Gastroesophageal sphincter (tissue), 4 donors: Measurements from ENCODE around the gene FOCAD. TPM values are rescaled to one million over a fixed set of nuclear protein-coding genes. Genes with fewer than 3 reads are reported as not detected.

ENCODE experiments used
- ATAC-seq: fragments of 150-250 bp; one replicate; pipeline ENCODE4 v1.9.1; 2016; ENCODE audit warnings: mild to moderate bottlenecking, moderate library complexity
- H3K27ac ChIP-seq, 4 donors: fragments of 200-600 bp; sonication (generic) in 3 of 4; 1 replicate in 3 of 4; 2 replicates in 1 of 4; pipeline ENCODE4 v1.5.1; 2016 to 2019
- H3K27me3 ChIP-seq: fragments of 200-600 bp; sonication (generic); one replicate; pipeline ENCODE4 v1.5.1; 2019
- H3K36me3 ChIP-seq, 2 donors: fragments of 200-600 bp; sonication (generic); one replicate each; pipeline ENCODE4 v1.5.1; 2019; ENCODE audit warnings: control low read depth in 1 of 2
- H3K4me1 ChIP-seq, 3 donors: fragments of 200-600 bp; sonication (generic); 1 replicate in 2 of 3; 2 replicates in 1 of 3; pipeline ENCODE4 v1.5.1; 2016 to 2019; ENCODE audit warnings: control low read depth in 2 of 3
- H3K4me3 ChIP-seq, 2 donors: fragments of 200-600 bp; sonication (generic); one replicate each; pipeline ENCODE4 v1.5.1; 2019; ENCODE audit warnings: mild to moderate bottlenecking in 1 of 2, moderate library complexity in 1 of 2
- H3K9me3 ChIP-seq, 3 donors: fragments of 200-600 bp; sonication (generic); one replicate each; pipeline ENCODE4 v1.5.1; 2017 to 2019; ENCODE audit warnings: control low read depth in 2 of 3
- EP300 ChIP-seq: sonication (generic); formaldehyde crosslinking; IDR thresholded peaks from one replicate; pipeline ENCODE4 v1.6.1; 2017; ENCODE audit warnings: antibody characterized with exemption, mild to moderate bottlenecking
- POLR2A ChIP-seq, 2 donors: fragments of 450-650 bp; IDR thresholded peaks; one replicate each; pipeline ENCODE4 v1.6.1; 2017; ENCODE audit warnings: antibody characterized with exemption in 2 of 2, mild to moderate bottlenecking in 2 of 2, moderate library complexity in 1 of 2
- POLR2AphosphoS5 ChIP-seq: sonication (generic); formaldehyde crosslinking; IDR thresholded peaks from one replicate; pipeline ENCODE4 v1.6.1; 2017; ENCODE audit warnings: antibody characterized with exemption
- WGBS, 2 donors: methylation state at CpG; one replicate each; pipeline ENCODE4 v1.1.5; 2018; ENCODE audit warnings: low coverage in 1 of 2; 5-methylcytosine and 5-hydroxymethylcytosine counted together
- total RNA-seq, 4 donors: library from RNA; depleted of rRNA; stranded (reverse); fragments of >200 nt; gene quantifications; one replicate each; pipeline ENCODE4 v1.1.0, GENCODE V29; 2016
- TF ChIP-seq, protein P1 (sequence below), 4 experiments: fragments of 200-600 bp in 2 of 4; fragments of 450-650 bp in 2 of 4; sonication (generic) in 1 of 4; IDR thresholded peaks; one replicate each; pipeline ENCODE4 v1.5.1; 2017 to 2019; ENCODE audit warnings: antibody characterized with exemption in 4 of 4, mild to moderate bottlenecking in 2 of 4, moderate library complexity in 2 of 4

Gene FOCAD
- total RNA-seq, 4 donors from 2014 or later: 23.0 to 35.9 (median 30.4) TPM

DNA sequence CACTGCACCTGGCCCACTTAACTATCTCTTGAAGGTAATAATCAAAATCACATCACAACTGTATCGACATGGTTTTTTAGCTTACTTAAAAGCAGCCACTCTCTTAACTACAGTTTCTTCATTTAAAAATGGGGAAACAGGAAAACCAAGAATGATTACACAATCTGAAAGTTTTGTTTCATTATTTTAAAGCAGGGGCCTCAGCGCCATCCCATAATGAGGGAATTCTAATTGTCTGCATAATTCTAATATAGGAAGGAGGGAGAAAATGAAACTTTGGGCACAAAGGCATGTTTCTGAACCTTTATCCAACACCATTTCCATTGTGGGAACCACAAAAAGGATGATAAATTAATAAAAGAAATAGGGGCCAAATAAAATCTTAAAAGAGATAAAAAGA, 339.8 kb downstream of the FOCAD start:
- TF ChIP-seq POLR2A (IDR thresholded peaks at IDR 0.05) (no peak), POLR2AphosphoS5 (no peak), EP300 (no peak)
- TF ChIP-seq, protein P1, sequence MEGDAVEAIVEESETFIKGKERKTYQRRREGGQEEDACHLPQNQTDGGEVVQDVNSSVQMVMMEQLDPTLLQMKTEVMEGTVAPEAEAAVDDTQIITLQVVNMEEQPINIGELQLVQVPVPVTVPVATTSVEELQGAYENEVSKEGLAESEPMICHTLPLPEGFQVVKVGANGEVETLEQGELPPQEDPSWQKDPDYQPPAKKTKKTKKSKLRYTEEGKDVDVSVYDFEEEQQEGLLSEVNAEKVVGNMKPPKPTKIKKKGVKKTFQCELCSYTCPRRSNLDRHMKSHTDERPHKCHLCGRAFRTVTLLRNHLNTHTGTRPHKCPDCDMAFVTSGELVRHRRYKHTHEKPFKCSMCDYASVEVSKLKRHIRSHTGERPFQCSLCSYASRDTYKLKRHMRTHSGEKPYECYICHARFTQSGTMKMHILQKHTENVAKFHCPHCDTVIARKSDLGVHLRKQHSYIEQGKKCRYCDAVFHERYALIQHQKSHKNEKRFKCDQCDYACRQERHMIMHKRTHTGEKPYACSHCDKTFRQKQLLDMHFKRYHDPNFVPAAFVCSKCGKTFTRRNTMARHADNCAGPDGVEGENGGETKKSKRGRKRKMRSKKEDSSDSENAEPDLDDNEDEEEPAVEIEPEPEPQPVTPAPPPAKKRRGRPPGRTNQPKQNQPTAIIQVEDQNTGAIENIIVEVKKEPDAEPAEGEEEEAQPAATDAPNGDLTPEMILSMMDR (IDR thresholded peaks at IDR 0.05): no peak
- peaks cover 0 to 35% (median 0%) of the 10 kb centered on the region in 3 donors for H3K4me1 ChIP-seq
- H3K36me3 ChIP-seq: peaks cover 0 to 10% of the 10 kb centered on the region in 2 donors
- WGBS, 2 donors: 89 to 100% methylated on average over 1 to 2 of the region's 2 CpGs
- ATAC-seq: no peak
- no peaks in the 10 kb centered on the region for H3K9me3 ChIP-seq
- no peak overlapping the region for H3K4me3 ChIP-seq
- no peak overlapping the region for H3K27ac ChIP-seq
- H3K27me3 ChIP-seq: no peaks in the 10 kb centered on the region

DNA sequence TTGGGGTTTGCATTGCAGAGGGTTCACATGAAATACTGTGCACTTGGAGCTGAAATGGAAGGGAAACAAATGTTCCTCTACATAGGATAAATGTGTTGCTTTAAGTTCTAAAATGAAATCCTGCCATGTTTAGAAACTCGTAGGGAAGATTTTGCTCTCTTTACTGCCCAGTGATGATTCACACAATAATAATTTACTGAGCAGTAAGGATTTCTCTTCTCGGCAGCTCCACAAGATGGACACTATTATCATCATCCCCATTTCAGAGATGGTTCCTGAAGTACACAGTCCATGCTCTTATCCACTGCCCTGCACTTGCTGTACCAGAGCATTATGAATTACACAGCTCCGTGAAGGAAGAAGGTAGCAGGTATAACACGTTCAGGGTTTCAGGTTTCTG, 343.2 kb downstream of the FOCAD start:
- H3K4me1 ChIP-seq: peaks cover 3 to 52% (median 5%) of the 10 kb centered on the region in 3 donors
- peak overlapping the region in 3 of 4 donors; percentile 27 to 90 (median 59) for H3K27ac ChIP-seq
- H3K9me3 ChIP-seq: no peaks in the 10 kb centered on the region
- H3K4me3 ChIP-seq: no peak overlapping the region
- no peak for TF ChIP-seq POLR2A (IDR thresholded peaks at IDR 0.05)
- no peak for TF ChIP-seq EP300
- TF ChIP-seq, protein P1 (IDR thresholded peaks at IDR 0.05): no peak
- no peak for TF ChIP-seq POLR2AphosphoS5
- WGBS, 2 donors: 45 to 53% methylated on average over 4 of the region's 4 CpGs
- no peaks in the 10 kb centered on the region for H3K27me3 ChIP-seq
- no peak for ATAC-seq
- peaks cover 0 to 10% of the 10 kb centered on the region in 2 donors for H3K36me3 ChIP-seq

DNA sequence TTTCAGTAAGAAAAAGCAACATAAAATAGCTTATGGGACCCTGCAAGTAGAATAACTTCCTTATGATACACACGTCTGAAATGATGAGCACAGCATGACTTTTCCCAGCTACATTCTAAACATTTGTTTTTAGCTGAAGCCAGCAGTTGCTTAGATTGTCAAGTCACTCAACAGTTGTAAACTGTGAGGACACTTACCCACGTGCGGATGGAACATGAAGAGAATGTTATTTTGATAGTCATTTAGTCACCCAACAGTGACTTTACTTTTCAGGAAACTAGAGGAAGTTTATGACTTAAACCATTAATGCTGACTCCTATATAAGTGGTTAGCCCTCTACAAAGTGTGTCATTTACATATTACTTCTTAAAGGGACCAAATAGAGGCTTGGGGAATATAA, 344.4 kb downstream of the FOCAD start:
- no peak for ATAC-seq
- 10 to 37% methylated on average over 3 of the region's 3 CpGs for WGBS, 2 donors
- Histone ChIP-seq H3K36me3 (peaks cover 0 to 10% of the 10 kb centered on the region in 2 donors), H3K27ac (peak overlapping the region in 3 of 4 donors; percentile 27 to 90 (median 39)), H3K27me3 (no peaks in the 10 kb centered on the region), H3K4me3 (no peak overlapping the region), H3K4me1 (peaks cover 3 to 52% (median 5%) of the 10 kb centered on the region in 3 donors), H3K9me3 (no peaks in the 10 kb centered on the region)
- TF ChIP-seq, protein P1 (IDR thresholded peaks at IDR 0.05): no peak
- no peak for TF ChIP-seq POLR2A (IDR thresholded peaks at IDR 0.05)
- TF ChIP-seq EP300: no peak
- TF ChIP-seq POLR2AphosphoS5: no peak

DNA sequence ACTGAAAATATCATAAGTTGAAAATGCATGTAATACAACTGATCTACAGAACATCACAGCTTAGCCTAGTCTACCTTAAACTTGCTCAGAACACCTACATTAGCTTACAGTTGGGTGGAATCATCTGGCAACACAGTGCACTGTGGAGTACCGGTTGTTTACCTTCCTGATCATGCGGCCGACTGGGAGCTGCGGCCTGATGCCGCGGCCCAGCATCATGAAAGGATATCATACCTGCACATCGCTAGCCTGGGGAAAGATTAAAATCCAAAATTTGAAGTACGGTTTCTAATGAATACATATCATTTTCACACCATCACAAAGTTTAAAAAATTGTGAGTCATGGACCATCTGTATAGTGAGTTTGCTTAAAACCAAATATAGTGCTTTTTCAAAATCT, 345.6 kb downstream of the FOCAD start:
- H3K36me3 ChIP-seq: peaks cover 0 to 10% of the 10 kb centered on the region in 2 donors
- peaks cover 3 to 52% (median 5%) of the 10 kb centered on the region in 3 donors for H3K4me1 ChIP-seq
- WGBS, 2 donors: 63 to 76% methylated on average over 8 of the region's 8 CpGs
- H3K9me3 ChIP-seq: no peaks in the 10 kb centered on the region
- ATAC-seq: no peak
- H3K4me3 ChIP-seq: no peak overlapping the region
- peak overlapping the region; percentile 25 to 90 (median 88) for H3K27ac ChIP-seq
- H3K27me3 ChIP-seq: no peaks in the 10 kb centered on the region
- TF ChIP-seq EP300: no peak
- TF ChIP-seq POLR2A (IDR thresholded peaks at IDR 0.05): no peak

DNA sequence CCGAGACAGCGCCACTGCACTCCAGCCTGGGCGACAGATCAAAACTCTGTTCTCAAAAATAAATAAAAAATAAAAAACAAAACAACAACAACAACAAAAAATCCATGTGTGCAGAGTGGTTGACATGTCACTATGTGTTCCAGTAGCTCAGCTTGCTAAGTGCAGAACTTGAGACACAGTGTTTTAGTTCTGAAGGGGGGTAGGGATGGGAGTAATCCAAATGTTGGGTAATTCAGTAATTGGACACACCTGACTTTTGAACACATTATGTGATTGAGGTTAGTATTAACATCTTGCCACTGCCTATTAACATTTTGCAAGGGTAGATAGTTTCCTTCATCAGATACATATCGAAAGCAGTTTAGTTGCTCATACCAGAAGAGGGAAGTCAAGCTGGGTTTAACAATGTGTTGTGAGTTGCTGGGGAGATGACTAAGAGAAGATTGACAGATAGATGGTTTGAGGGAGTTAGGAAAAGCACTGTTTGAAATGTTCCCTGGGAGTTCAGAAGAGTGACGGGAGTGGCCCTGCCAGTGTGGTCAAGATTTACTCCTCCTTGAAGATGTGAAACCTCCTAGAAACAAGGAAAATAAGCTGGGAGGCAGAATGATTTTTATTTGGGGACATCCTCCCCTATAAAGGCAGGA, 346.5 kb downstream of the FOCAD start:
- 63 to 68% methylated on average over 5 of the region's 5 CpGs for WGBS, 2 donors
- peak overlapping the region; percentile 72 to 88 for H3K4me3 ChIP-seq

More for the DNA sequence above, 346.5 kb downstream of the FOCAD start:
- ATAC-seq: peak; percentile 29
- Histone ChIP-seq H3K36me3 (peaks cover 0 to 9% of the 10 kb centered on the region in 2 donors), H3K27me3 (no peaks in the 10 kb centered on the region), H3K9me3 (no peaks in the 10 kb centered on the region), H3K27ac (peak overlapping the region; percentile 85 to 90 (median 89)), H3K4me1 (peaks cover 3 to 52% (median 5%) of the 10 kb centered on the region in 3 donors)
- TF ChIP-seq, protein P1 (IDR thresholded peaks at IDR 0.05): no peak
- TF ChIP-seq POLR2AphosphoS5 (no peak), EP300 (no peak), POLR2A (IDR thresholded peaks at IDR 0.05) (no peak)
